AG04450 (cell line): ENCODE data around the gene DHRS4. TPM values are rescaled to one million over a fixed set of nuclear protein-coding genes. Genes with fewer than 3 reads are reported as not detected.

ENCODE experiments used
- CTCF ChIA-PET: fragments of 300-600, 350-600 bp; formaldehyde crosslinking; extraction: SDS; loops from one replicate; lab custom pipeline; 2022; ENCODE audit warnings: antibody characterized with exemption, inconsistent platforms; lab: Charles Lee
- POLR2A ChIA-PET: fragments of 350-600 bp; formaldehyde crosslinking; extraction: SDS; loops from one replicate; lab custom pipeline; 2021; ENCODE audit warnings: antibody characterized with exemption, inconsistent platforms; lab: Yijun Ruan, JAX
- DNase-seq: peaks from one replicate; pipeline ENCODE4 v3.0.0-alpha.2; 2011; ENCODE audit warnings: low read depth, low spot score
- H3K27ac ChIP-seq: one replicate; pipeline ENCODE4 v1.5.1; 2012; ENCODE audit warnings: low read depth, low read length, control low read depth
- H3K27me3 ChIP-seq: one replicate; pipeline ENCODE4 v1.6.0; 2012; ENCODE audit warnings: low read length; ENCODE audit not compliant: control insufficient read depth, insufficient read depth
- H3K4me3 ChIP-seq: 2 replicates; pipeline ENCODE4 v1.5.1; 2011; ENCODE audit warnings: mild to moderate bottlenecking, low read depth, low read length, control low read depth
- H3K9me3 ChIP-seq: 2 replicates; pipeline ENCODE4 v1.5.1; 2012; ENCODE audit warnings: low read length; ENCODE audit not compliant: control insufficient read depth, insufficient read depth
- CTCF ChIP-seq: IDR thresholded peaks from 2 replicates; pipeline ENCODE4 v1.5.1; 2011; ENCODE audit warnings: low read depth, low read length, control low read depth, inconsistent platforms
- polyA plus RNA-seq: library from polyadenylated mRNA; depleted of rRNA; stranded (reverse); fragments of >200 nt; gene quantifications from 2 replicates; pipeline ENCODE4 v1.2.3, GENCODE V29; 2011

DHRS4 gene
- polyA plus RNA-seq, 1 experiment: 23.0 TPM

- ChIA-PET CTCF (no interaction called here), POLR2A (no interaction called here)
- Histone ChIP-seq H3K4me3 (no peak overlapping the region), H3K27me3 (peaks cover 2% of the 10 kb centered on the region), H3K9me3 (no peaks in the 10 kb centered on the region), H3K27ac (no peak overlapping the region)
- no peak for DNase-seq
- no peak for TF ChIP-seq CTCF
These were observed 37.6 kb upstream of the DHRS4 start for GRCh38 chr14:23916004-23916403.

- TF ChIP-seq CTCF: no peak
- Histone ChIP-seq H3K9me3 (no peaks in the 10 kb centered on the region), H3K27ac (no peak overlapping the region), H3K27me3 (peaks cover 2% of the 10 kb centered on the region), H3K4me3 (no peak overlapping the region)
- POLR2A ChIA-PET: no interaction called here
- no peak for DNase-seq
- CTCF ChIA-PET: no interaction called here
These were observed 37.1 kb upstream of the DHRS4 start for GRCh38 chr14:23916446-23916845.

- DNase-seq: no peak
- Histone ChIP-seq H3K27ac (no peak overlapping the region), H3K27me3 (peaks cover 2% of the 10 kb centered on the region), H3K9me3 (no peaks in the 10 kb centered on the region), H3K4me3 (no peak overlapping the region)
- no peak for TF ChIP-seq CTCF
- CTCF ChIA-PET: interaction anchor here (0.5 to 1.8 kb wide), 4 partner anchors 11 to 334 kb away, joined by 3 to 9 read pairs (median 6); no protein-coding TSS in a partner anchor
- POLR2A ChIA-PET: no interaction called here
These were observed 31.0 kb upstream of the DHRS4 start for GRCh38 chr14:23922545-23922944.

GRCh38 chr14:23925523-23926075, 28.0 kb upstream of the DHRS4 start:
- Histone ChIP-seq H3K9me3 (no peaks in the 10 kb centered on the region), H3K4me3 (no peak overlapping the region), H3K27me3 (no peaks in the 10 kb centered on the region), H3K27ac (no peak overlapping the region)
- ChIA-PET POLR2A (no interaction called here), CTCF (interaction anchor here (0.9 to 1.5 kb wide), 4 partner anchors 15 to 294 kb away, joined by 3 to 7 read pairs (median 4); no protein-coding TSS in a partner anchor)
- TF ChIP-seq CTCF: no peak
- DNase-seq: no peak

- CTCF ChIA-PET: interaction anchor here (0.9 to 1.3 kb wide), 3 partner anchors 16 to 294 kb away, joined by 3 to 5 read pairs (median 4); no protein-coding TSS in a partner anchor
- no peaks in the 10 kb centered on the region for H3K27me3 ChIP-seq
- H3K27ac ChIP-seq: no peak overlapping the region
- H3K4me3 ChIP-seq: no peak overlapping the region
- H3K9me3 ChIP-seq: no peaks in the 10 kb centered on the region
- POLR2A ChIA-PET: interaction anchor here (0.5 kb wide), 1 partner anchor 58 kb away, joined by 8 read pairs; no protein-coding TSS in a partner anchor
- no peak for TF ChIP-seq CTCF
- DNase-seq: no peak
These were observed 27.0 kb upstream of the DHRS4 start for GRCh38 chr14:23926543-23926942.
